NCI-H1105 (cell line): Measurements from ENCODE around the gene TTLL5.

Experiments used
- DNase-seq: peaks from one replicate; lab custom pipeline; 2025; lab: John Stamatoyannopoulos, UW

The TTLL5 gene

GRCh38 chr14:75993567-75994041, 332.6 kb downstream of the TTLL5 start:
- no peak for DNase-seq

GRCh38 chr14:75995372-75996041, 334.5 kb downstream of the TTLL5 start:
- no peak for DNase-seq

- DNase-seq, result no peak
These were observed 335.4 kb downstream of the TTLL5 start for GRCh38 chr14:75996488-75996887.

- DNase-seq, result no peak
These were observed 338.6 kb downstream of the TTLL5 start for GRCh38 chr14:75999511-76000190.

GRCh38 chr14:76002383-76002782, 341.3 kb downstream of the TTLL5 start:
- no peak for DNase-seq
